Gastrocnemius medialis (tissue), 4 donors: ENCODE data around the gene ARHGAP8. TPM values are rescaled to one million over a fixed set of nuclear protein-coding genes. Genes with fewer than 3 reads are reported as not detected.

Source experiments
- ATAC-seq, 2 donors: fragments of 150-250 bp; one replicate each; pipeline ENCODE4 v1.9.1; 2016
- DNase-seq, 2 donors: peaks; one replicate each; pipeline ENCODE4 v3.0.0-alpha.2; 2019
- H3K27ac ChIP-seq, 4 donors: fragments of 200-600 bp; sonication (generic); 1 replicate in 1 of 4; 2 replicates in 3 of 4; pipeline ENCODE4 v1.5.1; 2016 to 2018; ENCODE audit warnings: mild to moderate bottlenecking in 2 of 4, moderate library complexity in 1 of 4
- H3K27me3 ChIP-seq, 3 donors: fragments of 200-600 bp; sonication (generic) in 2 of 3; 1 replicate in 1 of 3; 2 replicates in 2 of 3; pipeline versions ENCODE4 v1.5.1 to v1.6.0; 2016 to 2019; ENCODE audit warnings: mild to moderate bottlenecking in 1 of 3, moderate library complexity in 1 of 3
- H3K36me3 ChIP-seq, 2 donors: fragments of 200-600 bp; sonication (generic) in 1 of 2; one replicate each; pipeline ENCODE4 v1.5.1; 2017 to 2018
- H3K4me1 ChIP-seq, 2 donors: fragments of 200-600 bp; sonication (generic) in 1 of 2; one replicate each; pipeline ENCODE4 v1.5.1; 2016 to 2017; ENCODE audit warnings: mild to moderate bottlenecking in 2 of 2
- H3K4me3 ChIP-seq, 4 donors: fragments of 200-600 bp; sonication (generic) in 3 of 4; 1 replicate in 1 of 4; 2 replicates in 3 of 4; pipeline ENCODE4 v1.5.1; 2016 to 2019; ENCODE audit warnings: mild to moderate bottlenecking in 2 of 4
- H3K9me3 ChIP-seq, 3 donors: fragments of 200-600 bp; sonication (generic) in 2 of 3; 1 replicate in 1 of 3; 2 replicates in 2 of 3; pipeline ENCODE4 v1.5.1; 2016 to 2019
- CTCF ChIP-seq, 5 experiments: fragments of 450-650 bp in 3 of 5; fragments of 200-600 bp in 2 of 5; sonication (generic) in 2 of 5; IDR thresholded peaks in 4 of 5; conservative IDR thresholded peaks in 1 of 5; 1 replicate in 4 of 5; 2 replicates in 1 of 5; pipeline ENCODE4 v1.5.1; 2016 to 2019; ENCODE audit warnings: antibody characterized with exemption in 5 of 5, mild to moderate bottlenecking in 3 of 5, moderate library complexity in 3 of 5
- POLR2A ChIP-seq, 2 donors: fragments of 450-650 bp; IDR thresholded peaks; one replicate each; pipeline ENCODE4 v1.6.1; 2017; ENCODE audit warnings: antibody characterized with exemption in 2 of 2, mild to moderate bottlenecking in 2 of 2, moderate library complexity in 2 of 2
- in situ Hi-C, 4 donors: fragments of 200-750 bp; cut with MboI; loops; one replicate each; pipeline versions ENCODE4 v1.15.0 to v1.8.0; 2017; ENCODE audit warnings: low sequenced_read_pairs in 4 of 4
- intact Hi-C: fragments of 100-400 bp; cut with DNase I; formaldehyde crosslinking; loops from one replicate; pipeline ENCODE4 v1.15.1; 2023; ENCODE audit warnings: low total_unique reads
- total RNA-seq, 4 donors: library from RNA; depleted of rRNA; stranded (reverse); fragments of >200 nt; gene quantifications; one replicate each; pipeline versions ENCODE4 v1.1.0 to v1.2.3, GENCODE V29; 2016

ARHGAP8 gene
- total RNA-seq, 4 donors from 2014 or later: not detected

- DNase-seq: no peak
- Histone ChIP-seq H3K4me1 (no peaks in the 10 kb centered on the region), H3K27ac (no peak overlapping the region), H3K36me3 (no peaks in the 10 kb centered on the region), H3K9me3 (peaks cover 0 to 14% (median 0%) of the 10 kb centered on the region in 3 donors), H3K4me3 (no peak overlapping the region), H3K27me3 (peaks cover 0 to 8% (median 0%) of the 10 kb centered on the region in 3 donors)
- in situ Hi-C loops: no loop called here
- intact Hi-C loops: no loop called here
- ATAC-seq: no peak
- no peak for TF ChIP-seq CTCF (IDR thresholded peaks at IDR 0.05 in 4 of 5, conservative IDR thresholded peaks at IDR 0.05 in 1 of 5)
- no peak for TF ChIP-seq POLR2A (IDR thresholded peaks at IDR 0.05)
These were observed 86.1 kb downstream of the ARHGAP8 start for GRCh38 chr22:44838316-44839016.

DNA sequence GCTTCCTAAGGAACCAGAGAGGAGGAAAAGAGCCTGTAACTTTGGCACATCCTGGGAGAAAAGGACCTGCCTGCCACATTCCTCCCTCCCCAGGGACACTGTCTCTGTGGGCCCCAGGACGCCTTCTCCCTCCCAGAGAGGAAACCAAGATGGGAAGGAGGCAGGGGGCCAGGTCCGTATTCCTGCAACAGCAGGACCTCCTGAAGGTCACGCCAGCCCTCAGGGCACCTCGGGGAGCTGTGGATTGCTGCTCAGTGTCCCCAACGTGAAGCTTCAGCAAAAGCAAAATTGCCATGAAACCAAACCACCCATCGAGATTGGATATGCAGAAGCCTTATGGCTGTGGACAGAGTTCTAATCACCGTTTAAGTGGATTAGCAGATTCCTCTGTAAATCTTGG is 86.7 kb downstream of the ARHGAP8 start:
- TF ChIP-seq POLR2A (IDR thresholded peaks at IDR 0.05) (no peak), CTCF (IDR thresholded peaks at IDR 0.05 in 4 of 5, conservative IDR thresholded peaks at IDR 0.05 in 1 of 5) (no peak)
- no peak overlapping the region for H3K27ac ChIP-seq
- in situ Hi-C loops (no loop called here), intact Hi-C loops (no loop called here)
- H3K4me1 ChIP-seq: no peaks in the 10 kb centered on the region
- peaks cover 0 to 12% (median 0%) of the 10 kb centered on the region in 3 donors for H3K9me3 ChIP-seq
- no peak for ATAC-seq
- no peaks in the 10 kb centered on the region for H3K36me3 ChIP-seq
- no peak for DNase-seq
- no peak overlapping the region for H3K4me3 ChIP-seq
- H3K27me3 ChIP-seq: peaks cover 0 to 8% (median 0%) of the 10 kb centered on the region in 3 donors

DNA sequence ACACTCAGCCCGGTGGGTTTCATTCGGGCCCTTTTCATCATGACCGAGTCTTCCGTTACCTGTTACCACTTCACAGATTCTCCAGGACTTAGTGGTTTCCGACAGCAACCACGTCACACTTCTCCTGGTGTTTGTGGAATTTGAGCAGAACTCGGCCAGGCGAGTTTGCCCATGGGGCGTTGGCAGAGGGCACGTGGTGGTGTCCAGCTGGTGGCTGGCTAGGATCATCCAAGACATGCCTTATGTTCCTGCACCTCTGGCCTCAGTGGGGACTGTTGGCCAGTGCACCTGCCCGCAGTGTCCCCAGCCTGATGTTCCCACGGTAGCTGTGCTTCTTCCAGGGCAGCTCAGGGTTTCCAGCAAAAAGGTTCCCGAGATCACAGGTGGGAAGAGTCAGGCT is 87.3 kb downstream of the ARHGAP8 start:
- Histone ChIP-seq H3K4me1 (no peaks in the 10 kb centered on the region), H3K27ac (no peak overlapping the region), H3K36me3 (no peaks in the 10 kb centered on the region), H3K9me3 (peaks cover 0 to 5% (median 0%) of the 10 kb centered on the region in 3 donors), H3K27me3 (peaks cover 0 to 8% (median 0%) of the 10 kb centered on the region in 3 donors), H3K4me3 (no peak overlapping the region)
- in situ Hi-C loops (no loop called here), intact Hi-C loops (no loop called here)
- TF ChIP-seq POLR2A (IDR thresholded peaks at IDR 0.05): no peak
- TF ChIP-seq CTCF (IDR thresholded peaks at IDR 0.05 in 4 of 5, conservative IDR thresholded peaks at IDR 0.05 in 1 of 5): no peak
- no peak for DNase-seq
- no peak for ATAC-seq

DNA sequence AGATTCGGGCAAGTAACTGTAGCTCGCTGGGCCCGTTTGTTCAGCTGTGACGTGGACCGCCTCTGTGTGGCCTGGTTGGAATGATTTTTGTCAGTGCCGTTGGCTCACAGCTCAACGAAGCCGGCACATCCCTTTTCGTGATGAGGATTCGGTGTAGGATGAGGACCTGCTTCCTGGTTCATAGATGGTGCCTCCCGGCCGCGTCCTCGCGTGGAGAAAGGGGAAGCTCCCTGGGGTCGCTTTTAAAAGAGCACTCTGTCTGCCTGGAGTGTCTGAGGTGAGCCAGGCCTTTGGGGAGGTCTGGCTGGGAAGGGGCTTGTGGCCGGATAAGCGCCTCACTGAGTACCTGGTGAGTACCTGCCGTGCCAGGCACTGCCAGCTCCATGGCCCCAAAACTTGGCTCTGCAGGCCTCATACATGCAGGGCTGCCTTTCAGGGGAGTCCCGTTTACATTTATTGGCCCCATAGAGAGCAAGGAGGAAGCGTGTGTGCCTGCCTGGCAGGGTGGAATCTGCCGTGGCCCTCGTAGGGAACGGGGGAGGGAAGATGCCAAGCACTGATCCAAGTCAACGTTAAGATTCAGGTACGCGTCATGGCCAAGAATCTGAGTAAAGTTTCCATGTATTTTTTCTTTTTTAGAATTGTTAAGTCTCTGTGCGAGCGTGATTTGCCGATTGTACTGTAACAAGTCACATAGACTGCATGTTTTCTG is 88.4 kb downstream of the ARHGAP8 start:
- no peaks in the 10 kb centered on the region for H3K9me3 ChIP-seq
- no peaks in the 10 kb centered on the region for H3K4me1 ChIP-seq
- DNase-seq: no peak
- TF ChIP-seq POLR2A (IDR thresholded peaks at IDR 0.05) (no peak), CTCF (IDR thresholded peaks at IDR 0.05 in 4 of 5, conservative IDR thresholded peaks at IDR 0.05 in 1 of 5) (no peak)
- no peak for ATAC-seq
- in situ Hi-C loops: no loop called here
- H3K27me3 ChIP-seq: peaks cover 0 to 8% (median 0%) of the 10 kb centered on the region in 3 donors
- H3K36me3 ChIP-seq: no peaks in the 10 kb centered on the region
- H3K4me3 ChIP-seq: no peak overlapping the region
- intact Hi-C loops: no loop called here
- no peak overlapping the region for H3K27ac ChIP-seq
